GM12878 (cell line): ENCODE results near the gene GSPT1. TPM values are rescaled to one million over a fixed set of nuclear protein-coding genes. Genes with fewer than 3 reads are reported as not detected.

Source experiments
- ATAC-seq: fragments of 200-7000 bp; cut with Tn5 transposase; 3 replicates; pipeline ENCODE4 v1.9.1; 2020; ENCODE audit warnings: mild to moderate bottlenecking, moderate library complexity
- BruUV-seq: library from RNA; stranded (reverse); fragments of 400-500 nt; replicated peaks from 2 replicates; lab custom pipeline; 2021; lab: Mats Ljungman, UMichigan
- CTCF ChIA-PET: fragments of 300-600 bp; sonication (Branson Sonifier 250); formaldehyde crosslinking; extraction: SDS; loops from one replicate; lab custom pipeline; 2021; ENCODE audit warnings: inconsistent platforms; lab: Yijun Ruan, JAX
- POLR2A ChIA-PET: fragments of 350-600 bp; formaldehyde crosslinking; extraction: SDS; loops from one replicate; lab custom pipeline; 2021; ENCODE audit warnings: inconsistent platforms; lab: Charles Lee
- RAD21 ChIA-PET: fragments of 300-600 bp; sonication (Branson Sonifier 250); formaldehyde crosslinking; loops from one replicate; lab custom pipeline; 2023; ENCODE audit warnings: antibody characterized with exemption; ENCODE audit not compliant: unreplicated experiment; lab: Charles Lee
- SMC1A ChIA-PET: fragments of 300-600 bp; sonication (Branson Sonifier 250); formaldehyde crosslinking; loops from one replicate; lab custom pipeline; 2023; ENCODE audit not compliant: unreplicated experiment, uncharacterized antibody; lab: Charles Lee
- DNase-seq: peaks from one replicate; pipeline ENCODE4 v3.0.0-alpha.2; 2011; ENCODE audit warnings: low read depth, low spot score
- FAIRE-seq: peaks from 3 replicates; lab custom pipeline; 2011; peaks lifted over from hg19 to GRCh38; lab: Jason Lieb, UNC
- H2AFZ ChIP-seq: 2 replicates; pipeline ENCODE4 v1.6.0; 2011; ENCODE audit warnings: low read depth, low read length, control low read depth; ENCODE audit not compliant: control insufficient read depth
- H3K27ac ChIP-seq: 2 replicates; pipeline ENCODE4 v1.5.1; 2011; ENCODE audit warnings: control low read depth; ENCODE audit not compliant: control insufficient read depth, insufficient read depth
- H3K27me3 ChIP-seq, 2 experiments: replicated peaks in 1 of 2; 2 replicates each; pipeline versions ENCODE4 v1.6.0 to v1.6.1; 2011; ENCODE audit warnings: low read length in 1 of 2; ENCODE audit not compliant: control insufficient read depth in 2 of 2, insufficient read depth in 2 of 2
- H3K36me3 ChIP-seq, 2 experiments: 2 replicates each; pipeline ENCODE4 v1.5.1; 2011; ENCODE audit warnings: low read length in 1 of 2; ENCODE audit not compliant: control insufficient read depth in 2 of 2, insufficient read depth in 2 of 2
- H3K4me1 ChIP-seq: 2 replicates; pipeline ENCODE4 v1.6.1; 2011; ENCODE audit warnings: mild to moderate bottlenecking, low read length, moderate library complexity, mixed read lengths; ENCODE audit not compliant: control insufficient read depth, insufficient read depth
- H3K4me2 ChIP-seq: 2 replicates; pipeline ENCODE4 v1.6.0; 2011; ENCODE audit warnings: control low read depth; ENCODE audit not compliant: control insufficient read depth, insufficient read depth
- H3K4me3 ChIP-seq: fragments of 200-600 bp; sonication (generic); 2 replicates; pipeline ENCODE4 v1.5.1; 2016
- H3K79me2 ChIP-seq: 2 replicates; pipeline ENCODE4 v1.6.0; 2011; ENCODE audit warnings: low read length; ENCODE audit not compliant: control insufficient read depth, insufficient read depth
- H3K9ac ChIP-seq: 2 replicates; pipeline ENCODE4 v1.8.0; 2011; ENCODE audit warnings: low read length, control low read depth, mixed read lengths; ENCODE audit not compliant: control insufficient read depth, insufficient read depth
- H3K9me3 ChIP-seq: replicated peaks from 3 replicates; pipeline ENCODE4 v1.5.1; 2011; ENCODE audit warnings: mild to moderate bottlenecking, low read length; ENCODE audit not compliant: control insufficient read depth, insufficient read depth
- H4K20me1 ChIP-seq: 2 replicates; pipeline ENCODE4 v1.6.0; 2011; ENCODE audit not compliant: control insufficient read depth, insufficient read depth
- ATF3 ChIP-seq: IDR thresholded peaks from 2 replicates; pipeline ENCODE4 v1.6.1; 2011; ENCODE audit warnings: low read depth, mild to moderate bottlenecking, low read length, moderate library complexity, borderline replicate concordance; ENCODE audit errors: extremely low read depth
- IKZF2 ChIP-seq, 2 experiments: fragments of 450-650 bp; IDR thresholded peaks; 2 replicates each; pipeline ENCODE4 v1.6.1; 2017; ENCODE audit warnings: mild to moderate bottlenecking in 2 of 2, moderate library complexity in 2 of 2
- IRF5 ChIP-seq: fragments of 450-650 bp; IDR thresholded peaks from 2 replicates; pipeline ENCODE4 v1.6.1; 2017; ENCODE audit warnings: borderline replicate concordance
- KAT2A ChIP-seq: conservative IDR thresholded peaks from 2 replicates; pipeline ENCODE4 v1.6.1; 2011; ENCODE audit warnings: low read depth, low read length; ENCODE audit not compliant: control insufficient read depth
- LARP7 ChIP-seq: fragments of 450-650 bp; IDR thresholded peaks from 2 replicates; pipeline ENCODE4 v1.6.1; 2017; ENCODE audit warnings: mild to moderate bottlenecking
- NBN ChIP-seq: fragments of 450-650 bp; IDR thresholded peaks from 2 replicates; pipeline ENCODE4 v1.6.1; 2016
- NFYB ChIP-seq: IDR thresholded peaks from 2 replicates; pipeline ENCODE4 v1.6.1; 2011; ENCODE audit warnings: low read depth, mild to moderate bottlenecking, low read length, improper control_type of control experiment, moderate library complexity; ENCODE audit not compliant: insufficient read depth
- POLR2A ChIP-seq: IDR thresholded peaks from 2 replicates; pipeline ENCODE4 v1.6.1; 2011; ENCODE audit warnings: low read depth, mild to moderate bottlenecking, low read length
- POU2F2 ChIP-seq: IDR thresholded peaks from 3 replicates; pipeline ENCODE4 v1.6.1; 2011; ENCODE audit warnings: low read depth, mild to moderate bottlenecking, low read length, borderline replicate concordance
- PRDM15 ChIP-seq: fragments of 450-650 bp; formaldehyde crosslinking; IDR thresholded peaks from 2 replicates; pipeline ENCODE4 v1.4.0; 2020; ENCODE audit warnings: mild to moderate bottlenecking, moderate library complexity
- RCOR1 ChIP-seq: conservative IDR thresholded peaks from 2 replicates; pipeline ENCODE4 v1.6.1; 2012; ENCODE audit warnings: low read depth, low read length, improper control_type of control experiment
- SIN3A ChIP-seq: IDR thresholded peaks from 2 replicates; pipeline ENCODE4 v1.6.1; 2012; ENCODE audit warnings: low read depth, low read length, improper control_type of control experiment
- USF1 ChIP-seq: IDR thresholded peaks from 2 replicates; pipeline ENCODE4 v1.6.1; 2011; ENCODE audit warnings: borderline replicate concordance, low read depth, mild to moderate bottlenecking, moderate library complexity, mixed read lengths, low read length; ENCODE audit not compliant: insufficient read depth; ENCODE audit errors: extremely low read length
- ZNF24 ChIP-seq: fragments of 450-650 bp; IDR thresholded peaks from 2 replicates; pipeline ENCODE4 v1.6.1; 2017; ENCODE audit warnings: antibody characterized with exemption, mild to moderate bottlenecking
- ZZZ3 ChIP-seq: IDR thresholded peaks from 2 replicates; pipeline ENCODE4 v1.6.1; 2011; ENCODE audit warnings: low read depth; ENCODE audit not compliant: control insufficient read depth, insufficient read length
- WGBS: methylation state at CpG from one replicate; pipeline ENCODE4 v1.1.6; 2016; ENCODE audit warnings: low lambda C conversion rate; ENCODE audit not compliant: insufficient replicate concordance, insufficient coverage; ENCODE audit errors: missing lambda C conversion rate; 5-methylcytosine and 5-hydroxymethylcytosine counted together
- in situ Hi-C: fragments of 300-500 bp; cut with MboI; formaldehyde crosslinking; loops from 9 replicates; pipeline ENCODE4 v1.14.3; 2018; ENCODE audit warnings: mixed read lengths
- intact Hi-C: fragments of 100-400 bp; cut with micrococcal nuclease; formaldehyde crosslinking; loops from one replicate; pipeline ENCODE4 v1.14.2; 2022; ENCODE audit not compliant: unreplicated experiment
- polyA plus RNA-seq, 11 experiments: library from polyadenylated mRNA; depleted of rRNA in 4 of 11; unstranded in 6 of 11; stranded (reverse) in 5 of 11; fragments of >200 nt; fragmentation: Nextera tagmentation in 4 of 11; fragmentation: Illumina TruSeq in 1 of 11; extraction: Ambion mirVana in 4 of 11; extraction: Trizol in 1 of 11; gene quantifications; 1 replicate in 1 of 11; 2 replicates in 10 of 11; pipeline versions ENCODE4 v1.2.1 to v1.2.3, GENCODE V29; 2011 to 2016; ENCODE audit warnings: inconsistent platforms in 2 of 11, missing spikeins in 2 of 11, low read depth in 1 of 11
- total RNA-seq, 4 experiments: library from RNA; depleted of rRNA in 3 of 4; stranded (reverse); fragments of >200 nt in 3 of 4; fragmentation: Illumina TruSeq in 1 of 4; extraction: Trizol in 1 of 4; gene quantifications; 2 replicates each; pipeline versions ENCODE4 v1.2.1 to v1.2.3, GENCODE V29; 2013 to 2021

Gene GSPT1
- total and polyA plus RNA-seq, 10 of the 15 experiments (the other 5 are each of a cell fraction or from before 2014, with no cell fraction given), result 46.7 to 181 (median 99.6) TPM

GRCh38 chr16:11914210-11915113 lies 1.3 kb downstream of the GSPT1 start:
- POLR2A ChIA-PET, result interaction anchor here (1.7 kb wide), 1 partner anchor 50 kb away, joined by 7 read pairs; the partner anchor contains the start of gene TNFRSF17
- under 1% methylated on average over 30 of the region's 30 CpGs for WGBS
- TF ChIP-seq POU2F2 (0 out of 3 replicates have a peak, but pooled peaks have one; percentile 0), ZNF24 (no peak), NBN (peak; percentile 24; the same call in 1 of the 2 replicates), KAT2A (no peak), IRF5 (no peak), RCOR1 (no peak), IKZF2 (IDR thresholded peaks at IDR 0.05) (peak in 1 of 2 experiments; percentile 3; a peak in 1 of 4 replicates), LARP7 (no peak), POLR2A (no peak), SIN3A (peak; percentile 31; the same call in 1 of the 2 replicates), ZZZ3 (no peak), PRDM15 (CRISPR knock-in tag) (no peak), USF1 (no peak), NFYB (no peak), ATF3 (no peak)
- intact Hi-C loops (loop anchor here (2.0 to 5.0 kb wide), 2 partner anchors 53 to 60 kb away; partner anchors contain the start of gene TNFRSF17), in situ Hi-C loops (no loop called here)
- H3K27me3 ChIP-seq, result no peaks in the 10 kb centered on the region
- peak overlapping the region; percentile 77 for H3K9ac ChIP-seq
- peak overlapping the region; percentile 75 for H2AFZ ChIP-seq
- H3K9me3 ChIP-seq, result peaks cover 2% of the 10 kb centered on the region; the same call in 2 of the 3 replicates
- H3K27ac ChIP-seq, result peak overlapping the region; percentile 87
- CTCF ChIA-PET, result interaction anchor here (0.6 kb wide), 1 partner anchor 50 kb away, joined by 3 read pairs; no protein-coding TSS in a partner anchor
- peaks cover 0 to 2% of the 10 kb centered on the region in 2 experiments; a peak in 1 of 4 replicates for H3K36me3 ChIP-seq
- peaks cover 15% of the 10 kb centered on the region for H3K4me1 ChIP-seq
- SMC1A ChIA-PET, result interaction anchor here (1.2 kb wide), 1 partner anchor 62 kb away, joined by 3 read pairs; the partner anchor contains the start of gene SNX29
- peaks cover 63% of the 10 kb centered on the region for H3K79me2 ChIP-seq
- H3K4me3 ChIP-seq, result peak overlapping the region; percentile 71
- no peaks in the 10 kb centered on the region; the same call in none of the 2 replicates for H4K20me1 ChIP-seq
- FAIRE-seq, result no peak
- ATAC-seq, result peak; percentile 6
- peak overlapping the region; percentile 77 for H3K4me2 ChIP-seq
- RAD21 ChIA-PET, result interaction anchor here (0.7 kb wide), 1 partner anchor 35 kb away, joined by 4 read pairs; no protein-coding TSS in a partner anchor
- DNase-seq, result no peak
- BruUV-seq, result TSS peak; percentile 84
